Heart right ventricle (tissue), 16 donors: ENCODE data around the gene ING5. TPM values are rescaled to one million over a fixed set of nuclear protein-coding genes. Genes with fewer than 3 reads are reported as not detected.

ENCODE experiments used
- ATAC-seq, 8 donors: fragments of 200-7000 bp; cut with Tn5 transposase; one replicate each; pipeline ENCODE4 v1.9.1; 2020; ENCODE audit warnings: mild to moderate bottlenecking in 8 of 8, moderate library complexity in 8 of 8, moderate number of reproducible peaks in 1 of 8
- DNase-seq, 2 donors: peaks; one replicate each; pipeline ENCODE4 v3.0.0-alpha.2; 2020
- H3K27ac ChIP-seq, 10 donors: fragments of 200-600 bp; sonication (generic) in 2 of 10; one replicate each; pipeline versions ENCODE4 v1.5.0 to v1.8.0; 2020 to 2022; ENCODE audit warnings: mild to moderate bottlenecking in 3 of 10
- H3K27me3 ChIP-seq, 7 donors: fragments of 200-600 bp; one replicate each; pipeline ENCODE4 v1.8.0; 2021 to 2022; ENCODE audit warnings: mild to moderate bottlenecking in 2 of 7
- H3K36me3 ChIP-seq, 9 donors: fragments of 200-600 bp; sonication (generic) in 1 of 9; one replicate each; pipeline versions ENCODE4 v1.5.0 to v1.8.0; 2020 to 2022; ENCODE audit warnings: mild to moderate bottlenecking in 2 of 9
- H3K4me1 ChIP-seq, 9 donors: fragments of 200-600 bp; sonication (generic) in 1 of 9; one replicate each; pipeline versions ENCODE4 v1.5.0 to v1.8.0; 2020 to 2022; ENCODE audit warnings: mild to moderate bottlenecking in 4 of 9
- H3K4me3 ChIP-seq, 10 donors: fragments of 200-600 bp; sonication (generic) in 2 of 10; one replicate each; pipeline versions ENCODE4 v1.5.0 to v1.8.0; 2020 to 2022; ENCODE audit warnings: mild to moderate bottlenecking in 7 of 10, moderate library complexity in 2 of 10
- H3K9me3 ChIP-seq, 11 donors: fragments of 200-600 bp in 10 of 11; sonication (generic) in 2 of 11; one replicate each; pipeline versions ENCODE4 v1.5.0 to v1.8.0; 2013 to 2022; ENCODE audit warnings: mild to moderate bottlenecking in 2 of 11, control low read depth in 1 of 11, moderate library complexity in 1 of 11
- CTCF ChIP-seq, 9 donors: fragments of 200-600 bp; sonication (generic) in 2 of 9; IDR thresholded peaks; one replicate each; pipeline versions ENCODE4 v1.5.0 to v1.8.0; 2021 to 2022; ENCODE audit warnings: antibody characterized with exemption in 9 of 9, mild to moderate bottlenecking in 5 of 9, moderate library complexity in 1 of 9
- WGBS, 2 donors: extraction: QIAGEN DNeasy Blood & Tissue Kit; methylation state at CpG; one replicate each; pipeline ENCODE4 v1.1.7; 2013; ENCODE audit warnings: inconsistent platforms in 1 of 2; 5-methylcytosine and 5-hydroxymethylcytosine counted together
- intact Hi-C, 10 donors: fragments of 100-400 bp; cut with DNase I; formaldehyde crosslinking; loops; one replicate each; pipeline versions ENCODE4 v1.11.1 to v1.14.2; 2022
- polyA plus RNA-seq, 2 donors: library from polyadenylated mRNA; stranded (reverse); fragments of 200-250 nt; gene quantifications; one replicate each; pipeline ENCODE4 v1.2.3, GENCODE V29; 2013
- total RNA-seq, 10 donors: library from RNA; stranded (reverse); fragmentation: NEBNext Ultra II Directional in 3 of 10; extraction: Animal tissue kit (Norgen Biotek cat#: 25700) in 3 of 10; gene quantifications; one replicate each; pipeline versions ENCODE4 v1.2.1 to v1.2.4, GENCODE V29; 2021 to 2023
- donor health status: Arrhythmogenic right ventricular cardiomyopathy.
- donor health status: ischemic (EF 13 %, LVEDD 7.1; RV severe dilation, severe dysfunction).
- donor health status: healthy with polysubstance abuse.
- donor health status: DM: no; HTN: yes; CAD: no.
- donor health status: DM: no; HTN: no; CAD: no.
- donor health status: ischemic (EF 25% LVEDD 6.9; RV normal size, moderate dysfunction).
- donor health status: ischemic (EF 25% LVEDD 5.7; RV mildly dilated, moderate dysfunction).
- donor health status: healthy.
- donor health status: DM: yes; HTN: yes; CAD: no.
- donor health status: Ischemic cardiomyopathy.
- donor health status: ischemic (EF 35%, LVEDD 5.7; RV mildly dilated, moderate dysfunction).
- donor health status: nonischemic (EF 11% LVEDD 7.7; RV severe dilation, severe dysfunction).
- donor health status: DM: yes; HTN: yes; CAD: no.
- donor health status: PGD.
- donor health status: ischemic (EF 29% LVEDD 5.4; RV normal size, mild dysfunction).
- donor health status: nonischemic (EF 23%, LVEDD 6.1; RV moderate dilation, normal function).

ING5 gene
- total and polyA plus RNA-seq, 12 donors, result 10.4 to 49.9 (median 17.5) TPM

- peak overlapping the region; percentile 85 to 95 (median 89) for H3K27ac ChIP-seq
- ATAC-seq, result peak; percentile 89 to 94 (median 92)
- intact Hi-C loops, result loop anchor here in 2 of 10 donors (1.0 to 5.0 kb wide), 2 partner anchors 32 to 175 kb away; partner anchors contain the start of gene D2HGDH (in 1 of the 2)
These were observed 554 bp downstream of the ING5 start for GRCh38 chr2:241702155-241703031.

GRCh38 chr2:241703032-241703604, 1.3 kb downstream of the ING5 start:
- no peak for TF ChIP-seq CTCF (IDR thresholded peaks at IDR 0.05)
- intact Hi-C loops, result loop anchor here in 1 of 10 donors (5.0 kb wide), 1 partner anchor 174 kb away; no protein-coding TSS in a partner anchor
- H3K27me3 ChIP-seq, result no peaks in the 10 kb centered on the region
- peak overlapping the region in 9 of 10 donors; percentile 69 to 95 (median 90) for H3K27ac ChIP-seq
- peak overlapping the region; percentile 64 to 94 (median 81) for H3K4me3 ChIP-seq
- WGBS, 2 donors, result 37 to 44% methylated on average over 11 of the region's 11 CpGs
- ATAC-seq (peak in 5 of 8 donors; percentile 1 to 10 (median 3)), DNase-seq (no peak)
- peaks cover 0 to 11% (median 0%) of the 10 kb centered on the region in 11 donors for H3K9me3 ChIP-seq
- H3K4me1 ChIP-seq, result peaks cover 3 to 27% (median 19%) of the 10 kb centered on the region in 9 donors
- H3K36me3 ChIP-seq, result peaks cover 0 to 43% (median 25%) of the 10 kb centered on the region in 9 donors

More at GRCh38 chr2:241702155-241703031, 554 bp downstream of the ING5 start:
- DNase-seq, result peak; percentile 76 to 88
- H3K4me1 ChIP-seq, result peaks cover 3 to 27% (median 19%) of the 10 kb centered on the region in 9 donors
- peak overlapping the region; percentile 64 to 94 (median 81) for H3K4me3 ChIP-seq
- peak in 7 of 9 donors; percentile 31 to 68 (median 42) for TF ChIP-seq CTCF (IDR thresholded peaks at IDR 0.05)
- H3K9me3 ChIP-seq, result peaks cover 0 to 11% (median 0%) of the 10 kb centered on the region in 11 donors
- H3K27me3 ChIP-seq, result no peaks in the 10 kb centered on the region
- WGBS, 2 donors, result 0 to 1% methylated on average over 55 to 88 of the region's 98 CpGs
- peaks cover 0 to 36% (median 19%) of the 10 kb centered on the region in 9 donors for H3K36me3 ChIP-seq

- 98 to 99% methylated on average over 6 of the region's 6 CpGs for whole genome bisulfite sequencing, 2 donors
These were observed 4.7 kb downstream of the ING5 start for GRCh38 chr2:241706537-241706936.

More at GRCh38 chr2:241706537-241706936, 4.7 kb downstream of the ING5 start:
- no peak for ATAC-seq
- H3K4me1 ChIP-seq, result peaks cover 3 to 15% (median 10%) of the 10 kb centered on the region in 9 donors
- DNase-seq, result no peak
- no peak for TF ChIP-seq CTCF (IDR thresholded peaks at IDR 0.05)
- H3K27me3 ChIP-seq, result no peaks in the 10 kb centered on the region
- H3K4me3 ChIP-seq, result no peak overlapping the region
- intact Hi-C loops, result no loop called here
- H3K9me3 ChIP-seq, result peaks cover 0 to 11% (median 0%) of the 10 kb centered on the region in 11 donors
- no peak overlapping the region for H3K27ac ChIP-seq
- peaks cover 0 to 78% (median 55%) of the 10 kb centered on the region in 9 donors for H3K36me3 ChIP-seq
